ENCODE results near the gene GTF2B. TPM values are rescaled to one million over a fixed set of nuclear protein-coding genes. Genes with fewer than 3 reads are reported as not detected.
"Not testable (repeated sequence)": the region's sequence is repeated elsewhere in the genome, so short reads cannot be mapped to it uniquely, and the experiment has no call there.

The GTF2B gene
- total RNA-seq, 6 donors from 2014 or later, result 6.3 to 37.3 (median 24.4) TPM

GRCh38 chr1:88851303-88852063 lies 39.9 kb downstream of the GTF2B start:
- ATAC-seq (ENCODE audit: low FRiP score in 2 of 2), result no peak
- WGBS, 2 donors, result 91 to 92% methylated on average over 5 to 6 of the region's 6 CpGs
- H3K36me3 ChIP-seq, result peaks cover 12 to 54% (median 21%) of the 10 kb centered on the region in 4 donors

GRCh38 chr1:88847643-88848042 lies 43.7 kb downstream of the GTF2B start:
- H3K4me3 ChIP-seq, result no peak overlapping the region

More at GRCh38 chr1:88851303-88852063, 39.9 kb downstream of the GTF2B start:
- H3K4me3 ChIP-seq, result no peak overlapping the region
- TF ChIP-seq POLR2AphosphoS5 (IDR thresholded peaks at IDR 0.05) (no peak), POLR2A (IDR thresholded peaks at IDR 0.05) (no peak), EP300 (IDR thresholded peaks at IDR 0.05) (no peak), CTCF (IDR thresholded peaks at IDR 0.05) (no peak)
- H3K4me1 ChIP-seq, result no peaks in the 10 kb centered on the region
- DNase-seq, result no peak
- H3K9me3 ChIP-seq, result no peaks in the 10 kb centered on the region
- H3K27ac ChIP-seq, result no peak overlapping the region
- no peaks in the 10 kb centered on the region for H3K27me3 ChIP-seq

GRCh38 chr1:88825721-88826120 lies 65.6 kb downstream of the GTF2B start:
- 98 to 100% methylated on average over 2 of the region's 2 CpGs for WGBS, 2 donors
- peaks cover 0 to 49% (median 11%) of the 10 kb centered on the region in 4 donors for H3K36me3 ChIP-seq
- no peak for DNase-seq
- H3K4me3 ChIP-seq, result no peak overlapping the region
- no peaks in the 10 kb centered on the region for H3K9me3 ChIP-seq
- H3K4me1 ChIP-seq, result no peaks in the 10 kb centered on the region
- no peak for ATAC-seq (ENCODE audit: low FRiP score in 2 of 2)
- H3K27me3 ChIP-seq, result no peaks in the 10 kb centered on the region
- no peak overlapping the region for H3K27ac ChIP-seq
- TF ChIP-seq POLR2A (IDR thresholded peaks at IDR 0.05), result no peak
- no peak for TF ChIP-seq CTCF (IDR thresholded peaks at IDR 0.05)
- no peak for TF ChIP-seq EP300 (IDR thresholded peaks at IDR 0.05)
- TF ChIP-seq POLR2AphosphoS5 (IDR thresholded peaks at IDR 0.05), result no peak

More at GRCh38 chr1:88847643-88848042, 43.7 kb downstream of the GTF2B start:
- Histone ChIP-seq H3K4me1 (no peaks in the 10 kb centered on the region), H3K36me3 (peaks cover 2 to 15% (median 8%) of the 10 kb centered on the region in 4 donors), H3K27ac (no peak overlapping the region), H3K9me3 (no peaks in the 10 kb centered on the region), H3K27me3 (no peaks in the 10 kb centered on the region)
- ATAC-seq (ENCODE audit: low FRiP score in 2 of 2) (no peak), DNase-seq (no peak)
- 20 to 50% methylated on average over 1 of the region's 1 CpG for WGBS, 2 donors
- no peak for TF ChIP-seq CTCF (IDR thresholded peaks at IDR 0.05)
- TF ChIP-seq POLR2AphosphoS5 (IDR thresholded peaks at IDR 0.05), result no peak
- TF ChIP-seq EP300 (IDR thresholded peaks at IDR 0.05), result no peak
- TF ChIP-seq POLR2A (IDR thresholded peaks at IDR 0.05), result no peak

GRCh38 chr1:88819642-88820041 lies 71.7 kb downstream of the GTF2B start:
- DNase-seq; H3K4me1 ChIP-seq; H3K27ac ChIP-seq; H3K27me3 ChIP-seq; H3K9me3 ChIP-seq; H3K4me3 ChIP-seq; ATAC-seq (ENCODE audit: low FRiP score in 2 of 2): not testable (repeated sequence)
- 91 to 98% methylated on average over 3 of the region's 3 CpGs for WGBS, 2 donors
- H3K36me3 ChIP-seq, result peaks cover 2 to 53% (median 19%) of the 10 kb centered on the region in 4 donors

- H3K4me3 ChIP-seq, result no peak overlapping the region
- H3K27me3 ChIP-seq, result no peaks in the 10 kb centered on the region
- TF ChIP-seq EP300 (IDR thresholded peaks at IDR 0.05) (no peak), POLR2AphosphoS5 (IDR thresholded peaks at IDR 0.05) (no peak)
- H3K4me1 ChIP-seq, result no peaks in the 10 kb centered on the region
- ATAC-seq (ENCODE audit: low FRiP score in 2 of 2) (no peak), DNase-seq (no peak)
- no peaks in the 10 kb centered on the region for H3K9me3 ChIP-seq
- H3K27ac ChIP-seq, result no peak overlapping the region
- peaks cover 2 to 63% (median 15%) of the 10 kb centered on the region in 4 donors for H3K36me3 ChIP-seq
- WGBS, 2 donors, result 93 to 95% methylated on average over 1 of the region's 1 CpG
These were observed 77.9 kb downstream of the GTF2B start for GRCh38 chr1:88813471-88813870.

- DNase-seq, result no peak
- TF ChIP-seq POLR2A (IDR thresholded peaks at IDR 0.05), result no peak
- no peak for TF ChIP-seq EP300 (IDR thresholded peaks at IDR 0.05)
- TF ChIP-seq CTCF (IDR thresholded peaks at IDR 0.05), result no peak
- no peak for TF ChIP-seq POLR2AphosphoS5 (IDR thresholded peaks at IDR 0.05)
- Histone ChIP-seq H3K27me3 (no peaks in the 10 kb centered on the region), H3K27ac (no peak overlapping the region), H3K9me3 (no peaks in the 10 kb centered on the region), H3K4me3 (no peak overlapping the region), H3K36me3 (peaks cover 2 to 66% (median 18%) of the 10 kb centered on the region in 4 donors), H3K4me1 (no peaks in the 10 kb centered on the region)
- no peak for ATAC-seq (ENCODE audit: low FRiP score in 2 of 2)
These were observed 79.0 kb downstream of the GTF2B start for GRCh38 chr1:88812366-88812765.
